K562 treated with DMSO at 1 percent for 12 hours (cell line): ENCODE results near the gene CNTN4. TPM values are rescaled to one million over a fixed set of nuclear protein-coding genes. Genes with fewer than 3 reads are reported as not detected.

ENCODE experiments used
- total RNA-seq: library from RNA; unstranded; fragments of 300-600 nt; gene quantifications from 2 replicates; pipeline ENCODE4 v1.2.3, GENCODE V29; 2022; ENCODE audit not compliant: insufficient read depth

Gene CNTN4
- not detected in 2 replicates for total RNA-seq

DNA sequence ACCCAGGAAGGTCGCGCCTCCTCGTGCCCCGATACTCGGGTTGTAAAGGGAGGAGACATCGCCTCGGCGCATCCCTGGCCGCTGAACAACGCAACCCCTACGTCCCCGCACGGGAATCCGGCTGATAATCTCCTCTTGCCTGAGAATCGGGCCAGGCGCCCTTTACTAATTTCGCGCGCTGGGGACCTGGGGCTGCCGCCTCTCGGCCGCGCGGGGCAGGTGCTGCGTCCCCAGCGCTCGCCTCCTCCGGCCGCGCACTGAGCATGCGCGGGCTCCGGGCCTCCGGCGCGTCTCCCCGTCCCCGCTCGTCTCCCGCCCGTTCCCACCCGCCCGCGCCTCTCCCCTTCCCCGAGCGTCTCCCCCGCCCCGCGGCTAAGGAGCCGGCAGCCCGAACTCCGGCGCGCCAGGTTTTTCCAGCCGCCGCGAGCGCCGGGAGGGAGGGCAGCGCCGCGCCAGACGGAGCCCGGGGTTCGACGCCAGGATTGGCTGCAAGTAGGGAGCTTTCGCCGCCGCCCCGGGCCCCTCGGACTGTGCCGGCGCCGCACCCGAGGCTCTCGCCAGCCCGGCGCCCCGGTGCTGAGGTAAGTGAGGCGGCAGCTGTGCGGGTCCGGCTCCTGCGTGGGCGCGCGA is at the start of gene CNTN4:
TSS of gene CNTN4 (plus strand) at position 469 of the 630 bp plus-strand sequence.

